A673 (cell line): Measurements from ENCODE around the gene PARN. TPM values are rescaled to one million over a fixed set of nuclear protein-coding genes. Genes with fewer than 3 reads are reported as not detected.

Experiments
- Bru-seq: library from RNA; stranded (reverse); fragments of 400-500 nt; gene quantifications from one replicate; lab custom pipeline; 2021; lab: Mats Ljungman, UMichigan
- BruChase-seq, 2 experiments: library from RNA; stranded (reverse); fragments of 400-500 nt; gene quantifications; one replicate each; lab custom pipeline; 2021; lab: Mats Ljungman, UMichigan
- BruUV-seq: library from RNA; stranded (reverse); fragments of 400-500 nt; replicated peaks from 2 replicates; lab custom pipeline; 2021; lab: Mats Ljungman, UMichigan
- CTCF ChIA-PET: fragments of 300-600 bp; sonication (Branson Sonifier 250); formaldehyde crosslinking; loops from one replicate; lab custom pipeline; 2022; ENCODE audit warnings: antibody characterized with exemption; lab: Charles Lee
- POLR2A ChIA-PET: fragments of 300-600 bp; sonication (Branson Sonifier 250); formaldehyde crosslinking; loops from one replicate; lab custom pipeline; 2022; ENCODE audit warnings: antibody characterized with exemption; ENCODE audit not compliant: low non-redundant PET; lab: Charles Lee
- DNase-seq: peaks from one replicate; pipeline ENCODE4 v3.0.0-alpha.2; 2015; ENCODE audit warnings: low spot score
- H3K27ac ChIP-seq: fragments of 200-600 bp; sonication (generic); 2 replicates; pipeline ENCODE4 v1.5.1; 2016; ENCODE audit warnings: mixed run types, low read depth, mild to moderate bottlenecking, mixed read lengths, antibody characterized with exemption, low read length; ENCODE audit not compliant: poor library complexity, severe bottlenecking
- H3K27me3 ChIP-seq: fragments of 200-600 bp; sonication (generic); replicated peaks from 2 replicates; pipeline ENCODE4 v1.6.1; 2017; ENCODE audit warnings: mixed run types, low read depth, mild to moderate bottlenecking, mixed read lengths, antibody characterized with exemption, low read length; ENCODE audit not compliant: insufficient read depth, poor library complexity
- H3K36me3 ChIP-seq: fragments of 200-600 bp; sonication (generic); 2 replicates; pipeline ENCODE4 v1.6.1; 2016; ENCODE audit warnings: mixed run types, mild to moderate bottlenecking, mixed read lengths, antibody characterized with exemption, low read length; ENCODE audit not compliant: insufficient read depth, poor library complexity, severe bottlenecking
- H3K4me1 ChIP-seq: fragments of 200-600 bp; sonication (generic); 2 replicates; pipeline ENCODE4 v1.6.1; 2017; ENCODE audit warnings: mixed run types, mild to moderate bottlenecking, mixed read lengths, antibody characterized with exemption, low read length; ENCODE audit not compliant: insufficient read depth, poor library complexity, severe bottlenecking
- H3K4me3 ChIP-seq: fragments of 200-600 bp; sonication (generic); 2 replicates; pipeline ENCODE4 v1.5.1; 2016; ENCODE audit warnings: low read depth, mixed run types, mild to moderate bottlenecking, mixed read lengths, low read length; ENCODE audit not compliant: poor library complexity, severe bottlenecking
- H3K9me3 ChIP-seq: fragments of 200-600 bp; sonication (generic); 2 replicates; pipeline ENCODE4 v1.6.1; 2016; ENCODE audit warnings: mixed run types, low read depth, mild to moderate bottlenecking, mixed read lengths, antibody characterized with exemption, low read length; ENCODE audit not compliant: poor library complexity, severe bottlenecking
- CTCF ChIP-seq: fragments of 300-800, 200-600 bp; sonication (generic); conservative IDR thresholded peaks from 2 replicates; pipeline ENCODE4 v1.5.1; 2017; ENCODE audit warnings: low read depth, mild to moderate bottlenecking, antibody characterized with exemption, low read length, moderate library complexity, mixed read lengths
- EZH2 ChIP-seq: fragments of 200-600 bp; sonication (generic); IDR thresholded peaks from 2 replicates; pipeline ENCODE4 v1.6.1; 2017; ENCODE audit warnings: borderline replicate concordance, low read depth, mild to moderate bottlenecking, mixed read lengths, antibody characterized with exemption, low read length; ENCODE audit not compliant: poor library complexity, severe bottlenecking
- intact Hi-C: fragments of 100-400 bp; cut with micrococcal nuclease; formaldehyde crosslinking; loops from one replicate; pipeline ENCODE4 v1.10.0; 2022; ENCODE audit not compliant: unreplicated experiment
- long read RNA-seq: library from polyadenylated mRNA; stranded (forward); transcript quantifications from one replicate; pipeline ENCODE4 v2.0.0, GENCODE V29; 2022
- total RNA-seq: library from RNA; stranded (reverse); gene quantifications from 2 replicates; pipeline ENCODE4 v1.2.3, GENCODE V29; 2021

PARN gene
- total RNA-seq (37.5 and 38.7 TPM in 2 replicates), Bru-seq, nascent RNA (percentile 80 among the genes with signal in this experiment), BruChase-seq, experiment 1, labeled RNA remaining after a 2-hour chase (percentile 66 among the genes with signal in this experiment), BruChase-seq, experiment 2, labeled RNA remaining after a 6-hour chase (percentile 75 among the genes with signal in this experiment)
- long read RNA-seq, transcript PARN-203 (24 exons, 3,078 nt) = major isoform, 45 of 80 reads
- long read RNA-seq, partial matches to known transcripts = 10 of 80 reads
- long read RNA-seq, other reads (novel, unspliced or antisense) = 25 of 80 reads

GRCh38 chr16:14629919-14630619, at the start of gene PARN:
PARN (minus strand) TSS chr16:14630260; CDS start chr16:14630125, 135 bp downstream.
- intact Hi-C loops = no loop called here
- CTCF ChIA-PET = no interaction called here

GRCh38 chr16:14678748-14679497, 48.9 kb upstream of the PARN start:
- Histone ChIP-seq H3K4me1 (no peaks in the 10 kb centered on the region), H3K9me3 (no peaks in the 10 kb centered on the region), H3K27me3 (no peaks in the 10 kb centered on the region), H3K4me3 (no peak overlapping the region), H3K27ac (no peak overlapping the region), H3K36me3 (no peaks in the 10 kb centered on the region)
- TF ChIP-seq CTCF = no peak
- TF ChIP-seq EZH2 = no peak
- intact Hi-C loops = no loop called here
- no peak for DNase-seq
- ChIA-PET CTCF (no interaction called here), POLR2A (no interaction called here)
- BruUV-seq = no TSS peak

More at GRCh38 chr16:14629919-14630619, at the start of gene PARN:
- POLR2A ChIA-PET = no interaction called here
- H3K27ac ChIP-seq = peak within 1 kb of the TSS; percentile 91
- H3K4me1 ChIP-seq = peaks cover 26% of the 10 kb centered on the region
- no TSS peak for BruUV-seq
- DNase-seq = peak; percentile 97
- peaks cover 29% of the 10 kb centered on the region for H3K36me3 ChIP-seq
- no peaks in the 10 kb centered on the region for H3K9me3 ChIP-seq
- no peak for TF ChIP-seq CTCF
- no peak for TF ChIP-seq EZH2
- H3K4me3 ChIP-seq = peak within 1 kb of the TSS; percentile 84
- no peaks in the 10 kb centered on the region for H3K27me3 ChIP-seq

- Histone ChIP-seq H3K4me1 (no peaks in the 10 kb centered on the region), H3K9me3 (no peaks in the 10 kb centered on the region), H3K4me3 (no peak overlapping the region), H3K36me3 (no peaks in the 10 kb centered on the region), H3K27me3 (no peaks in the 10 kb centered on the region), H3K27ac (no peak overlapping the region)
- intact Hi-C loops = no loop called here
- DNase-seq = no peak
- no peak for TF ChIP-seq CTCF
- no peak for TF ChIP-seq EZH2
- no TSS peak for BruUV-seq
- POLR2A ChIA-PET = no interaction called here
- CTCF ChIA-PET = no interaction called here
Measured at GRCh38 chr16:14677627-14678026, 47.6 kb upstream of the PARN start.
